Activated naive CD4-positive, alpha-beta T cell treated with Interleukin-2 at 50 U/mL for 16 hours (primary cell): ENCODE measurements around the gene SFXN5.
"Not testable (repeated sequence)": the region's sequence is repeated elsewhere in the genome, so short reads cannot be mapped to it uniquely, and the experiment has no call there.

Experiments used
- DNase-seq: peaks from one replicate; pipeline ENCODE4 v3.0.0-alpha.2; 2020

Gene SFXN5

GRCh38 chr2:72917877-72918553 lies 153.5 kb downstream of the SFXN5 start:
- no peak for DNase-seq

- DNase-seq, result peak; percentile 56
Observed at GRCh38 chr2:72917138-72917876, 154.2 kb downstream of the SFXN5 start, which contains the start of gene EMX1. Gene EMX1 (plus strand): TSS chr2:72917519. CDS start chr2:72917853, 334 bp downstream.

GRCh38 chr2:72916743-72917137 lies 154.8 kb downstream of the SFXN5 start:
- DNase-seq, result no peak

- DNase-seq, result peak; percentile 54
Observed at GRCh38 chr2:72915907-72916742, 155.4 kb downstream of the SFXN5 start.

- no peak for DNase-seq
Observed at GRCh38 chr2:72915320-72915906, 156.1 kb downstream of the SFXN5 start.

- no peak for DNase-seq
Observed at GRCh38 chr2:72914589-72915319, 156.8 kb downstream of the SFXN5 start.

- no peak for DNase-seq
Observed at GRCh38 chr2:72914206-72914559, 157.3 kb downstream of the SFXN5 start.

GRCh38 chr2:72913486-72914205 lies 157.9 kb downstream of the SFXN5 start:
- no peak for DNase-seq

GRCh38 chr2:72911256-72911655 lies 160.3 kb downstream of the SFXN5 start:
- no peak for DNase-seq

GRCh38 chr2:72908741-72909140 lies 162.8 kb downstream of the SFXN5 start:
- DNase-seq, result no peak

GRCh38 chr2:72907369-72907768 lies 164.1 kb downstream of the SFXN5 start:
- not testable (repeated sequence) for DNase-seq

- DNase-seq, result no peak
Observed at GRCh38 chr2:72901426-72901825, 170.1 kb downstream of the SFXN5 start.

- DNase-seq, result no peak
Observed at GRCh38 chr2:72900191-72900825, 171.2 kb downstream of the SFXN5 start.

- DNase-seq, result no peak
Observed at GRCh38 chr2:72898585-72898906, 173.0 kb downstream of the SFXN5 start.

GRCh38 chr2:72897785-72898584 lies 173.5 kb downstream of the SFXN5 start:
- DNase-seq, result no peak

- no peak for DNase-seq
Observed at GRCh38 chr2:72896446-72896845, 175.1 kb downstream of the SFXN5 start.

- DNase-seq, result no peak
Observed at GRCh38 chr2:72895759-72896281, 175.7 kb downstream of the SFXN5 start.

- no peak for DNase-seq
Observed at GRCh38 chr2:72895154-72895553, 176.4 kb downstream of the SFXN5 start.

GRCh38 chr2:72894514-72894913 lies 177.0 kb downstream of the SFXN5 start:
- DNase-seq, result no peak

- DNase-seq, result peak; percentile 42
Observed at GRCh38 chr2:72893594-72894319, 177.8 kb downstream of the SFXN5 start.
